ENCODE measurements around the gene TMEM92.

DNA sequence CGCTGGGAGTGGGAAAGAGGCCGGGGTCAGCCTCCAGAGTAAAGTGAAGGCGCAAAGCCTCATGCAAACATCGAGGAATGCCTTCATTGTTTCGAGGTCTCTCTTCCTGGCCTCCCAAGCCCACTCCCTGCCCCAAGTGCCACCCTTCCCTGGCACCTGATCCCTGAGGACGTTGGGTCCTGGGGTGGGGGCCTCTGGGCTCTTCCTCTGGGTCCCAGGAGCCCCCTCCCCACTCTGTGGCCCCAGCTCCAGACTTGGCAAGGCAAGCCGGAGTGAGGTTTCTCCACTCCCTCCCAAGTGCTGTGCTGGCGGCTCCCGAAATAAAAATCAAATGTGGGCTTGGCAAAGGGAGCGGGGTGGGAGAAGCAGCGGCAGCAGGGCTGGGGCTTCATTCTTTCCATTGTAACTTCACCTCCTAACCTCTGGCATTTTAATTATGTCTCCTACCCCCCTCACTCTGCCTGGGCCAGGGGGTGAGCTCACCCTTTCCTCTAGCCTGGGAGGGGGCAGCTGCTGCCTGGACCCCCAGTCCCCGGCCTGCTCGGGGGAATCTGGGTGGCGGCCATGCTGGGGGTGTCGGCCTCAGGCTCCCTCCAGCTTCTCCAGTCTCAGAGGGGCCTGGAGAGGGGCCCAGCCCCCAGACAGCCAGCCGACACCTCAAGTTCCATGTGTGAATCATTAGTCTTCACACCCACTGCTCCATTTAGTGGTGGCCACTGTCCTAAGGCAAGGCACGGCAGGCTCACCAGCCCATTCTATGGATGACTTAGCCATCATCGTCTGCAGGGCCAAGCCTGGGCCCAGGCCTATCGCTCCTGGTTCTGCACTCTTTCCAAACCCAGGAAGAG is 14.6 kb upstream of the TMEM92 start:
- TF ChIP-seq NR1H2 (CRISPR knock-in tag; IDR thresholded peaks at IDR 0.05; ENCODE audit: borderline replicate concordance, low read depth), result no peak
- TF ChIP-seq ZBTB1 (CRISPR knock-in tag; IDR thresholded peaks at IDR 0.05; ENCODE audit: borderline replicate concordance), result no peak
- TF ChIP-seq CREM (IDR thresholded peaks at IDR 0.05), result no peak
- no peak for TF ChIP-seq CREM (CRISPR knock-in tag; IDR thresholded peaks at IDR 0.05)
- TF ChIP-seq SMC3 (IDR thresholded peaks at IDR 0.05; ENCODE audit: low read length), result no peak
